ENCODE results near the gene KRTCAP2.
A peak's percentile ranks its signal among the peaks of the same experiment; 100 is the strongest.
"Not testable (repeated sequence)": the region's sequence is repeated elsewhere in the genome, so short reads cannot be mapped to it uniquely, and the experiment has no call there.

Gene KRTCAP2

DNA sequence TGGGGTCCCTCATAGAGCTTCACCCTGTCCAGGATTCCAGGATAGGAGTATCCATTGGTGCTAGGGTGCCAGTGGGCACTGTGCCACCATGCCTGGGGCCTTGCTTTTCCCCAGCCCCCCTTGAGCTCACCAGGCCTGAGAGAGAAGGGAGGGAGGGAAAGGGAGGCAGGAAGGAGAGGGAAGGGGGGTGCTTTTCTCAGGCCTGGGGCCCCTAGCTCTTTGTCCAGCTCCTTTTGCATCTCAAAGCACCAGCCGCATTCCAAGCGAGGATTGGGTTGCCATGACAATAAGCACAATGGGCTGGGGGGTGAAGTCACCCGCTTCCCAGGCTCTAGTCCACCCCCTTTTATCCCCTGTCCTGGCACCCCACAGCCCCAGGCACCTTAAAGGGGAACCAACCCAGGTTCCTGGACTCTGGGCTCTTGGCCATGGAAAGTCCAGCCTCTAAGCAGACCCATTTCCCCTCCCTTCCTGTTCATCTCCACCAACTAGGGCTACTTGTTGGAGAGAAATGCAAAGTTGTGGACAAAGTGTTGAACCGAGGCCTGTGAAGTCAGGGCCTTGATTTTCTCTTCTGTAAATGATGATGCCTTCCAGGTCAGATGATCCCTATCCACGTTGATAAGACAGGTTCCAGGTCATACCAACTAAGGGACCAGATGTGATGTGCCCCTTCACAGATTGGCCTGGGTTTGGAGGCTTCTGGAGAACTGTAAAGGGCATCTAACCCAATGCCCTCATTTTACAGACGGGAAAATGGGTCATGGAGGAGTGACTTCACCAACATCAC, 23.2 kb upstream of the KRTCAP2 start:
- no peak for DNase-seq (ENCODE audit: extremely low read depth, low read depth)
- TF ChIP-seq, protein P1, sequence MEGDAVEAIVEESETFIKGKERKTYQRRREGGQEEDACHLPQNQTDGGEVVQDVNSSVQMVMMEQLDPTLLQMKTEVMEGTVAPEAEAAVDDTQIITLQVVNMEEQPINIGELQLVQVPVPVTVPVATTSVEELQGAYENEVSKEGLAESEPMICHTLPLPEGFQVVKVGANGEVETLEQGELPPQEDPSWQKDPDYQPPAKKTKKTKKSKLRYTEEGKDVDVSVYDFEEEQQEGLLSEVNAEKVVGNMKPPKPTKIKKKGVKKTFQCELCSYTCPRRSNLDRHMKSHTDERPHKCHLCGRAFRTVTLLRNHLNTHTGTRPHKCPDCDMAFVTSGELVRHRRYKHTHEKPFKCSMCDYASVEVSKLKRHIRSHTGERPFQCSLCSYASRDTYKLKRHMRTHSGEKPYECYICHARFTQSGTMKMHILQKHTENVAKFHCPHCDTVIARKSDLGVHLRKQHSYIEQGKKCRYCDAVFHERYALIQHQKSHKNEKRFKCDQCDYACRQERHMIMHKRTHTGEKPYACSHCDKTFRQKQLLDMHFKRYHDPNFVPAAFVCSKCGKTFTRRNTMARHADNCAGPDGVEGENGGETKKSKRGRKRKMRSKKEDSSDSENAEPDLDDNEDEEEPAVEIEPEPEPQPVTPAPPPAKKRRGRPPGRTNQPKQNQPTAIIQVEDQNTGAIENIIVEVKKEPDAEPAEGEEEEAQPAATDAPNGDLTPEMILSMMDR (IDR thresholded peaks at IDR 0.05; ENCODE audit: low read depth, low read length) = no peak

DNA sequence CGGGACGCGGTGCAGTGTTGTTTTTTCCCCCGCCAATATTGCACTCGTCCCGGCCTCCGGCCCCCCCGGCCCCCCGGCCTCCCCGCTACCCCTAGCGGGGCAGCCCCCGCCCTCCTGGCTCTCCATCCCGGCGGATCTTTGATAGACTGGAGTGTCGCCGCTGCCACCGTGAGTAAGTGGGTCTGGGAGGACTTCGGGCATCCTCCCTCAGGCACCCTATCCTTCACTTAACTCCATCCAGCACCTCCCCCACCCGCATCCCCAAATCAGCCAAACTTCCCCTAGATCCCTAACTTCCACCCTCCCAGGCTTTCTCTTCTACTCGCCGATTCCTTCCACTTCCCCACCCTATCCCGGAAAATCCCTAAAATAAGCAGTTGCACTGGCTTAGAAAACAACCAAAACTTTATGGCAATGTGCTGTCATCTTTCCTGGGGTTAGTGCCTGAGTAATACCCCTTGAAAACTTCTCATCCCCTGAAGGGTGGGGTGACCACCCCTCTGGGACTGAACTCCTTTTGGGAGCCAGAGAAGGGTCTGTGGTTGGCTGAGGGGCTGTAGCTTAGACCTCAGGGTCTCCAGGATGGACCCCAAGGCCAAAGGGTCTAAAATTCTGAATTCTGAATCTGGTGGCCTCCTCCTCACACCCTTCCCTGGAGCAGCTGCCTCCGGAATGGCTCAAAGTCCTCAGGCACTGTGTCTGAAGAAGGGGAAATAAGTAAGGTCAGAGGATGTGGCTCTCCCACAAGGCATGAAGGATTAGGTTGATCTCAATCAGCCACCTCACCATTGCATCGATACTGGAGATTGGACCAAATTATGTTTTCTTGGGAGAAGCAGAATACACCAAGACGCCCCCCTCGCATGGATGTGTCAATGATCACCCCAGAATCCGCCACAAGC, 22.3 kb upstream of the KRTCAP2 start:
- TF ChIP-seq, protein P1 (IDR thresholded peaks at IDR 0.05; ENCODE audit: low read depth, low read length) = no peak
- no peak for DNase-seq (ENCODE audit: extremely low read depth, low read depth)

- DNase-seq (ENCODE audit: extremely low read depth, low read depth) = not testable (repeated sequence)
Observed at GRCh38 chr1:155193991-155194240, 20.8 kb upstream of the KRTCAP2 start.

- DNase-seq (ENCODE audit: extremely low read depth, low read depth) = peak; percentile 92
- TF ChIP-seq, protein P1 (IDR thresholded peaks at IDR 0.05; ENCODE audit: low read depth, low read length) = peak; percentile 92
Observed at GRCh38 chr1:155193275-155193990, 20.3 kb upstream of the KRTCAP2 start.

GRCh38 chr1:155192346-155193274, 19.5 kb upstream of the KRTCAP2 start:
- no peak for DNase-seq (ENCODE audit: extremely low read depth, low read depth)
- TF ChIP-seq, protein P1 (IDR thresholded peaks at IDR 0.05; ENCODE audit: low read depth, low read length) = no peak

- no peak for DNase-seq (ENCODE audit: extremely low read depth, low read depth)
- TF ChIP-seq, protein P1 (IDR thresholded peaks at IDR 0.05; ENCODE audit: low read depth, low read length) = no peak
Observed at GRCh38 chr1:155191904-155192303, 18.8 kb upstream of the KRTCAP2 start.

- not testable (repeated sequence) for DNase-seq (ENCODE audit: extremely low read depth, low read depth)
Observed at GRCh38 chr1:155189926-155190325, 16.8 kb upstream of the KRTCAP2 start.
